H1 (cell line): Measurements from ENCODE around the gene NUAK1. TPM values are rescaled to one million over a fixed set of nuclear protein-coding genes. Genes with fewer than 3 reads are reported as not detected.

Experiments
- BCL11A ChIP-seq, 2 experiments: IDR thresholded peaks; one replicate each; pipeline ENCODE4 v1.6.1; 2011; ENCODE audit warnings: low read depth in 2 of 2, low read length in 2 of 2, mild to moderate bottlenecking in 2 of 2
- CHD7 ChIP-seq: fragments of 300-600 bp; sonication (generic); IDR thresholded peaks from 2 replicates; pipeline ENCODE4 v1.7.1; 2012; ENCODE audit warnings: low read length, moderate library complexity, mild to moderate bottlenecking, inconsistent platforms; ENCODE audit not compliant: insufficient replicate concordance
- E2F6 ChIP-seq: IDR thresholded peaks from 2 replicates; pipeline ENCODE4 v1.6.1; 2012; ENCODE audit warnings: inconsistent platforms
- GABPA ChIP-seq: IDR thresholded peaks from 2 replicates; pipeline ENCODE4 v1.6.1; 2011; ENCODE audit warnings: mild to moderate bottlenecking, low read length, moderate library complexity, borderline replicate concordance; ENCODE audit not compliant: insufficient read depth
- GTF2F1 ChIP-seq: IDR thresholded peaks from 2 replicates; pipeline ENCODE4 v1.6.1; 2012; ENCODE audit warnings: low read depth, low read length, improper control_type of control experiment, borderline replicate concordance
- JUND ChIP-seq: IDR thresholded peaks from 2 replicates; pipeline ENCODE4 v1.6.1; 2011; ENCODE audit warnings: mild to moderate bottlenecking, improper control_type of control experiment, low read length
- KDM5A ChIP-seq: fragments of 200-600 bp; IDR thresholded peaks from 2 replicates; pipeline ENCODE4 v1.7.1; 2012; ENCODE audit warnings: mild to moderate bottlenecking, low read length, inconsistent platforms, mixed read lengths
- TAF7 ChIP-seq: optimal IDR thresholded peaks from 2 replicates; pipeline ENCODE3; 2011; ENCODE audit warnings: low read depth, mild to moderate bottlenecking, inconsistent platforms, low read length, moderate library complexity, borderline replicate concordance
- TBP ChIP-seq: IDR thresholded peaks from 2 replicates; pipeline ENCODE4 v1.6.1; 2011; ENCODE audit warnings: low read depth, low read length, improper control_type of control experiment
- TCF12 ChIP-seq: IDR thresholded peaks from 2 replicates; pipeline ENCODE4 v1.6.1; 2011; ENCODE audit warnings: low read depth, mild to moderate bottlenecking, low read length
- polyA plus RNA-seq, 7 experiments: library from polyadenylated mRNA; depleted of rRNA in 3 of 7; stranded (reverse) in 5 of 7; unstranded in 2 of 7; fragments of >200 nt in 5 of 7; fragments of 200-250 nt in 2 of 7; gene quantifications; 1 replicate in 5 of 7; 2 replicates in 1 of 7; 4 replicates in 1 of 7; pipeline versions ENCODE4 v1.2.1 to v1.2.3, GENCODE V29; 2011 to 2013; ENCODE audit warnings: missing spikeins in 2 of 7, mixed read lengths in 2 of 7
- total RNA-seq: library from RNA; stranded (reverse); fragmentation: NEBNext Ultra II Directional; extraction: Animal tissue kit (Norgen Biotek cat#: 25700); gene quantifications from 2 replicates; pipeline ENCODE4 v1.2.1, GENCODE V29; 2021

NUAK1 gene
- total and polyA plus RNA-seq, 2 of the 8 experiments (the other 6 are each of a cell fraction or from before 2014, with no cell fraction given): 6.7 to 18.2 TPM

- TF ChIP-seq CHD7 (no peak), GABPA (no peak), BCL11A (IDR thresholded peaks at IDR 0.05; ENCODE audit: low read depth in 2 of 2, low read length in 2 of 2) (no peak), KDM5A (no peak), GTF2F1 (no peak), JUND (no peak), E2F6 (no peak), TCF12 (no peak), TAF7 (no peak), TBP (no peak)
Observed at GRCh38 chr12:106020736-106021135, 118.0 kb downstream of the NUAK1 start (continued).
